K562 (cell line): ENCODE measurements around the gene TMEM174. TPM values are rescaled to one million over a fixed set of nuclear protein-coding genes. Genes with fewer than 3 reads are reported as not detected.

Experiments used
- ATAC-seq: fragments of 200-7000 bp; cut with Tn5 transposase; 3 replicates; pipeline ENCODE4 v1.9.1; 2020; ENCODE audit warnings: moderate library complexity
- BruUV-seq: library from RNA; stranded (reverse); fragments of 400-500 nt; replicated peaks from 2 replicates; lab custom pipeline; 2021; lab: Mats Ljungman, UMichigan
- CTCF ChIA-PET: fragments of 300-600 bp; formaldehyde crosslinking; extraction: SDS; loops from one replicate; lab custom pipeline; 2021; ENCODE audit warnings: low intra/inter-chr PET ratio; lab: Yijun Ruan, JAX
- POLR2A ChIA-PET: fragments of 300-600, 350-650 bp; sonication (Branson Sonifier 250); formaldehyde crosslinking; extraction: SDS; loops from one replicate; lab custom pipeline; 2021; ENCODE audit warnings: antibody characterized with exemption, inconsistent platforms; lab: Yijun Ruan, JAX
- DNase-seq, 4 experiments: peaks; one replicate each; pipeline versions ENCODE4 v3.0.0 to v3.0.0-alpha.2; 2011 to 2018; ENCODE audit warnings: low spot score in 3 of 4, mixed read lengths in 3 of 4; ENCODE audit errors: extremely low read depth in 1 of 4
- FAIRE-seq: peaks from 2 replicates; lab custom pipeline; 2011; peaks lifted over from hg19 to GRCh38; lab: Jason Lieb, UNC
- H2AFZ ChIP-seq: 2 replicates; pipeline ENCODE4 v1.6.0; 2011; ENCODE audit warnings: low read depth, low read length, control low read depth, inconsistent platforms
- H3K27ac ChIP-seq: fragments of 200-600 bp; 3 replicates; pipeline ENCODE4 v1.8.0; 2011; ENCODE audit warnings: low read depth, mild to moderate bottlenecking, control low read depth, inconsistent platforms, low read length, moderate library complexity, mixed read lengths; ENCODE audit errors: extremely low read depth
- H3K27me3 ChIP-seq, 2 experiments: fragments of 300-600 bp in 1 of 2; 2 replicates in 1 of 2; 3 replicates in 1 of 2; pipeline versions ENCODE4 v1.6.0 to v1.8.0; 2011; ENCODE audit warnings: inconsistent platforms in 2 of 2, low read length in 2 of 2, mild to moderate bottlenecking in 1 of 2, mixed read lengths in 1 of 2, moderate library complexity in 1 of 2; ENCODE audit not compliant: control insufficient read depth in 2 of 2, insufficient read depth in 2 of 2
- H3K36me3 ChIP-seq: fragments of 300-600 bp; 3 replicates; pipeline ENCODE4 v1.8.0; 2011; ENCODE audit warnings: mild to moderate bottlenecking, low read length, inconsistent platforms; ENCODE audit not compliant: control insufficient read depth, insufficient read depth
- H3K4me1 ChIP-seq, 2 experiments: fragments of 200-600 bp in 1 of 2; replicated peaks in 1 of 2; 2 replicates in 1 of 2; 3 replicates in 1 of 2; pipeline versions ENCODE4 v1.5.1 to v1.8.0; 2011; ENCODE audit warnings: inconsistent platforms in 2 of 2, low read length in 2 of 2, mild to moderate bottlenecking in 1 of 2, mixed read lengths in 1 of 2, moderate library complexity in 1 of 2; ENCODE audit not compliant: control insufficient read depth in 2 of 2, insufficient read depth in 2 of 2
- H3K4me2 ChIP-seq: 2 replicates; pipeline ENCODE4 v1.6.1; 2011; ENCODE audit warnings: low read length, control low read depth, inconsistent platforms, mixed read lengths; ENCODE audit not compliant: insufficient read depth
- H3K4me3 ChIP-seq: fragments of 200-600 bp; sonication (generic), shearing (Covaris generic); 2 replicates; pipeline ENCODE4 v1.5.1; 2016; ENCODE audit warnings: control low read depth, inconsistent platforms
- H3K79me2 ChIP-seq: fragments of 200-600 bp; 3 replicates; pipeline ENCODE4 v1.8.0; 2011; ENCODE audit warnings: low read length, inconsistent platforms; ENCODE audit not compliant: control insufficient read depth, insufficient read depth
- H3K9ac ChIP-seq, 2 experiments: 2 replicates each; pipeline versions ENCODE4 v1.6.0 to v1.6.1; 2011; ENCODE audit warnings: low read depth in 2 of 2, low read length in 2 of 2, control low read depth in 1 of 2, inconsistent platforms in 1 of 2, mild to moderate bottlenecking in 1 of 2, mixed read lengths in 1 of 2; ENCODE audit not compliant: insufficient read depth in 1 of 2
- H3K9me1 ChIP-seq: one replicate; pipeline ENCODE4 v1.6.0; 2011; ENCODE audit warnings: inconsistent platforms, mild to moderate bottlenecking, low read length, moderate library complexity; ENCODE audit not compliant: control insufficient read depth, insufficient read depth
- H3K9me3 ChIP-seq: replicated peaks from 2 replicates; pipeline ENCODE4 v1.5.1; 2011; ENCODE audit warnings: low read depth, low read length, inconsistent platforms; ENCODE audit not compliant: control insufficient read depth, insufficient read depth
- H4K20me1 ChIP-seq: replicated peaks from 2 replicates; pipeline ENCODE4 v1.6.1; 2011; ENCODE audit warnings: low read length, inconsistent platforms, mixed read lengths; ENCODE audit not compliant: control insufficient read depth, insufficient read depth
- FOXM1 ChIP-seq, 2 experiments: fragments of 450-650 bp in 1 of 2; sonication (generic) in 1 of 2; formaldehyde crosslinking in 1 of 2; IDR thresholded peaks; 2 replicates each; pipeline versions ENCODE4 v1.6.1 to v1.9.0; 2017 to 2022; ENCODE audit warnings: low read depth in 2 of 2, mild to moderate bottlenecking in 2 of 2, missing genetic modification reagents in 1 of 2, moderate library complexity in 1 of 2
- GTF2B ChIP-seq: IDR thresholded peaks from 2 replicates; pipeline ENCODE4 v1.6.1; 2011; ENCODE audit not compliant: insufficient read length; ENCODE audit errors: extremely low read depth
- JUNB ChIP-seq: fragments of 450-650 bp; formaldehyde crosslinking; conservative IDR thresholded peaks from 2 replicates; pipeline ENCODE4 v1.4.0; 2020; ENCODE audit warnings: mild to moderate bottlenecking
- L3MBTL2 ChIP-seq: fragments of 450-650 bp; IDR thresholded peaks from 2 replicates; pipeline ENCODE4 v1.6.1; 2016; ENCODE audit warnings: mild to moderate bottlenecking, moderate library complexity
- PHTF2 ChIP-seq: fragments of 250-450 bp; sonication (Bioruptor Pico); IDR thresholded peaks from 2 replicates; pipeline ENCODE4 v1.5.0; 2021; ENCODE audit warnings: mild to moderate bottlenecking
- ZBED1 ChIP-seq: IDR thresholded peaks from 2 replicates; pipeline ENCODE4 v1.6.1; 2014
- ZNF232 ChIP-seq: sonication (generic); formaldehyde crosslinking; IDR thresholded peaks from 2 replicates; pipeline ENCODE4 v1.8.0; 2022; ENCODE audit warnings: mild to moderate bottlenecking, missing genetic modification reagents
- ZNF695 ChIP-seq: fragments of 450-650 bp; formaldehyde crosslinking; IDR thresholded peaks from 2 replicates; pipeline ENCODE4 v1.4.0; 2020; ENCODE audit warnings: mild to moderate bottlenecking, moderate library complexity
- ZNF740 ChIP-seq, 3 experiments: fragments of 200-800 bp in 1 of 3; sonication (Bioruptor generic) in 1 of 3; sonication (generic) in 1 of 3; formaldehyde crosslinking in 1 of 3; IDR thresholded peaks; 2 replicates each; pipeline versions ENCODE4 v1.6.1 to v1.8.0; 2016 to 2022; ENCODE audit warnings: mild to moderate bottlenecking in 2 of 3, missing compliant biosample characterization in 2 of 3, missing genetic modification characterization in 2 of 3, missing genetic modification reagents in 1 of 3
- ZNF76 ChIP-seq: fragments of 250-450 bp; sonication (Bioruptor Pico); IDR thresholded peaks from 2 replicates; pipeline ENCODE4 v1.4.0; 2020; ENCODE audit warnings: mild to moderate bottlenecking, moderate library complexity, borderline replicate concordance
- ZNF766 ChIP-seq: fragments of 200-800 bp; sonication (Bioruptor generic); conservative IDR thresholded peaks from 2 replicates; pipeline ENCODE4 v1.6.1; 2016; ENCODE audit warnings: missing genetic modification characterization, missing compliant biosample characterization
- ZNF79 ChIP-seq: fragments of 250-450 bp; sonication (Bioruptor Pico); IDR thresholded peaks from 2 replicates; pipeline ENCODE4 v1.4.0; 2020; ENCODE audit warnings: low read depth, mild to moderate bottlenecking, moderate library complexity
- WGBS: fragments of 100-300 bp; shearing (Covaris generic); methylation state at CpG from one replicate; pipeline ENCODE4 v1.1.6; 2016; ENCODE audit warnings: low coverage, mixed read lengths; ENCODE audit not compliant: insufficient coverage; ENCODE audit errors: missing lambda C conversion rate; 5-methylcytosine and 5-hydroxymethylcytosine counted together
- in situ Hi-C: fragments of 300-500 bp; cut with MboI; formaldehyde crosslinking; loops from 4 replicates; pipeline ENCODE4 v1.15.0; 2018; ENCODE audit warnings: inconsistent platforms, mixed read lengths
- intact Hi-C: fragments of 100-400 bp; cut with micrococcal nuclease; formaldehyde crosslinking; loops from 2 replicates; pipeline ENCODE4 v1.14.2; 2022
- polyA plus RNA-seq, 8 experiments: library from polyadenylated mRNA; depleted of rRNA in 4 of 8; stranded (reverse) in 5 of 8; unstranded in 3 of 8; fragments of >200 nt; fragmentation: Nextera tagmentation in 2 of 8; fragmentation: Illumina TruSeq in 1 of 8; extraction: Ambion mirVana in 2 of 8; extraction: Trizol in 1 of 8; gene quantifications; 2 replicates each; pipeline versions ENCODE4 v1.2.1 to v1.2.3, GENCODE V29; 2011 to 2014; ENCODE audit warnings: inconsistent platforms in 1 of 8, missing spikeins in 1 of 8
- total RNA-seq, 7 experiments: library from RNA; depleted of rRNA in 6 of 7; stranded (reverse); fragments of >200 nt in 6 of 7; fragmentation: Illumina TruSeq in 2 of 7; extraction: Trizol in 2 of 7; gene quantifications; 2 replicates each; pipeline versions ENCODE4 v1.2.1 to v1.2.3, GENCODE V29; 2011 to 2021; ENCODE audit warnings: low replicate concordance in 1 of 7

The TMEM174 gene
- total and polyA plus RNA-seq, 9 of the 15 experiments (the other 6 are each of a cell fraction or from before 2014, with no cell fraction given): not detected

- WGBS: under 1% methylated on average over 9 of the region's 9 CpGs
- in situ Hi-C loops: no loop called here
- no peaks in the 10 kb centered on the region for H3K4me1 ChIP-seq
- TF ChIP-seq ZNF76: no peak
- no peak for TF ChIP-seq ZNF740 (CRISPR knock-in tag; IDR thresholded peaks at IDR 0.05)
- no peak for TF ChIP-seq ZNF740 (tag; IDR thresholded peaks at IDR 0.05)
- TF ChIP-seq L3MBTL2: no peak
- no peak for TF ChIP-seq ZNF79
- TF ChIP-seq ZNF232 (CRISPR knock-in tag): no peak
- TF ChIP-seq ZNF695 (CRISPR knock-in tag): no peak
- no peak for TF ChIP-seq JUNB (CRISPR knock-in tag)
- TF ChIP-seq PHTF2 (CRISPR knock-in tag): no peak
- TF ChIP-seq ZNF766: no peak
- TF ChIP-seq ZBED1: no peak
- no peak for TF ChIP-seq GTF2B
- TF ChIP-seq FOXM1 (IDR thresholded peaks at IDR 0.05; ENCODE audit: low read depth): no peak
- TF ChIP-seq FOXM1 (CRISPR knock-in tag; IDR thresholded peaks at IDR 0.05; ENCODE audit: low read depth): no peak
- BruUV-seq: no TSS peak
- no peaks in the 10 kb centered on the region for H3K9me1 ChIP-seq
- H2AFZ ChIP-seq: no peak overlapping the region
- ChIA-PET POLR2A (no interaction called here), CTCF (no interaction called here)
- H4K20me1 ChIP-seq: no peaks in the 10 kb centered on the region
- intact Hi-C loops: no loop called here
- no peaks in the 10 kb centered on the region for H3K36me3 ChIP-seq
- no peak overlapping the region for H3K27ac ChIP-seq
- H3K79me2 ChIP-seq: no peaks in the 10 kb centered on the region
- ATAC-seq: no peak
- FAIRE-seq: no peak
- H3K27me3 ChIP-seq: peaks cover 3 to 6% of the 10 kb centered on the region in 2 experiments; a peak in 2 of 5 replicates
- H3K9me3 ChIP-seq: no peaks in the 10 kb centered on the region
- no peak overlapping the region for H3K4me3 ChIP-seq
- H3K9ac ChIP-seq: peak overlapping the region in 1 of 2 experiments; percentile 17; a peak in 1 of 4 replicates
- DNase-seq: no peak
- peak overlapping the region; percentile 24; the same call in 1 of the 2 replicates for H3K4me2 ChIP-seq
Observed at GRCh38 chr5:73183481-73183891, 10.5 kb downstream of the TMEM174 start.
